Left lobe of liver (tissue), 2 donors: Measurements from ENCODE around the gene KCNJ14. TPM values are rescaled to one million over a fixed set of nuclear protein-coding genes. Genes with fewer than 3 reads are reported as not detected.

ENCODE experiments used
- ATAC-seq: fragments of 200-7000 bp; cut with Tn5 transposase; one replicate; pipeline ENCODE4 v1.9.1; 2020; ENCODE audit warnings: mild to moderate bottlenecking, moderate library complexity
- DNase-seq: peaks from one replicate; pipeline ENCODE4 v3.0.0-alpha.2; 2020; ENCODE audit warnings: low spot score
- total RNA-seq: library from RNA; stranded (reverse); gene quantifications from one replicate; pipeline ENCODE4 v1.2.1, GENCODE V29; 2021
- donor health status: DM: no; HTN: no; CAD: no; lungs with moderate emphysema.
- donor health status: DM: no; HTN: yes; CAD: no.

KCNJ14 gene
- total RNA-seq, 1 donor from 2014 or later = 0.38 TPM

- no peak for DNase-seq
These were observed 46.3 kb downstream of the KCNJ14 start for GRCh38 chr19:48501494-48502349.

GRCh38 chr19:48502350-48503018 lies 47.1 kb downstream of the KCNJ14 start:
- no peak for DNase-seq
- no peak for ATAC-seq

More at GRCh38 chr19:48501494-48502349, 46.3 kb downstream of the KCNJ14 start:
- peak; percentile 59 for ATAC-seq

- DNase-seq (no peak), ATAC-seq (no peak)
These were observed 50.9 kb downstream of the KCNJ14 start for GRCh38 chr19:48506138-48506733.

- ATAC-seq = no peak
- DNase-seq = no peak
These were observed 52.6 kb downstream of the KCNJ14 start for GRCh38 chr19:48507911-48508439.

GRCh38 chr19:48508729-48509411 lies 53.5 kb downstream of the KCNJ14 start:
- DNase-seq (no peak), ATAC-seq (no peak)

GRCh38 chr19:48509467-48510194 lies 54.3 kb downstream of the KCNJ14 start:
- DNase-seq (no peak), ATAC-seq (no peak)

GRCh38 chr19:48510421-48511268 lies 55.3 kb downstream of the KCNJ14 start:
- DNase-seq = peak; percentile 64

GRCh38 chr19:48511321-48511731 lies 56.0 kb downstream of the KCNJ14 start:
- no peak for ATAC-seq

More at GRCh38 chr19:48510421-48511268, 55.3 kb downstream of the KCNJ14 start:
- ATAC-seq = peak; percentile 84

GRCh38 chr19:48511800-48512503 lies 56.6 kb downstream of the KCNJ14 start, which contains the start of gene LMTK3:
Gene LMTK3 (minus strand): TSS chr19:48511835. CDS start chr19:48511576, 259 bp downstream.
- DNase-seq (no peak), ATAC-seq (no peak)

More at GRCh38 chr19:48511321-48511731, 56.0 kb downstream of the KCNJ14 start:
- no peak for DNase-seq

GRCh38 chr19:48512504-48513288 lies 57.3 kb downstream of the KCNJ14 start:
- ATAC-seq (no peak), DNase-seq (no peak)

GRCh38 chr19:48513289-48514122 lies 58.1 kb downstream of the KCNJ14 start:
- DNase-seq = no peak
- peak; percentile 86 for ATAC-seq

GRCh38 chr19:48514123-48514458 lies 58.7 kb downstream of the KCNJ14 start:
- ATAC-seq (no peak), DNase-seq (no peak)

- ATAC-seq = no peak
- DNase-seq = no peak
These were observed 61.2 kb downstream of the KCNJ14 start for GRCh38 chr19:48516536-48516935.
